NT2/D1 (cell line): ENCODE data around the gene AKAP6.

ENCODE experiments used
- DNase-seq: peaks from one replicate; pipeline ENCODE4 v3.0.0-alpha.2; 2011; ENCODE audit warnings: low read depth, low spot score
- H3K27me3 ChIP-seq: 2 replicates; pipeline ENCODE4 v1.6.0; 2011; ENCODE audit warnings: mild to moderate bottlenecking; ENCODE audit not compliant: insufficient read length, insufficient read depth
- H3K36me3 ChIP-seq: 2 replicates; pipeline ENCODE4 v1.6.1; 2011; ENCODE audit warnings: mild to moderate bottlenecking, low read length, mixed read lengths; ENCODE audit not compliant: insufficient read depth, insufficient read length
- H3K4me1 ChIP-seq: 2 replicates; pipeline ENCODE4 v1.5.1; 2011; ENCODE audit not compliant: insufficient read depth, insufficient read length
- H3K4me3 ChIP-seq: 2 replicates; pipeline ENCODE4 v1.5.1; 2011; ENCODE audit warnings: low read depth; ENCODE audit not compliant: insufficient read length
- H3K9ac ChIP-seq: 2 replicates; pipeline ENCODE4 v1.6.0; 2011; ENCODE audit warnings: low read depth; ENCODE audit not compliant: insufficient read length
- H3K9me3 ChIP-seq: 2 replicates; pipeline ENCODE4 v1.5.1; 2011; ENCODE audit warnings: mild to moderate bottlenecking, low read length; ENCODE audit not compliant: insufficient read depth
- SUZ12 ChIP-seq: IDR thresholded peaks from 2 replicates; pipeline ENCODE4 v1.6.1; 2011; ENCODE audit not compliant: insufficient read length, insufficient read depth; ENCODE audit errors: extremely low read depth
- YY1 ChIP-seq: IDR thresholded peaks from 2 replicates; pipeline ENCODE4 v1.6.1; 2011; ENCODE audit not compliant: insufficient read length, insufficient read depth
- ZNF274 ChIP-seq: IDR thresholded peaks from 2 replicates; pipeline ENCODE4 v1.6.1; 2011; ENCODE audit warnings: mild to moderate bottlenecking, low read depth, low read length

The AKAP6 gene

DNA sequence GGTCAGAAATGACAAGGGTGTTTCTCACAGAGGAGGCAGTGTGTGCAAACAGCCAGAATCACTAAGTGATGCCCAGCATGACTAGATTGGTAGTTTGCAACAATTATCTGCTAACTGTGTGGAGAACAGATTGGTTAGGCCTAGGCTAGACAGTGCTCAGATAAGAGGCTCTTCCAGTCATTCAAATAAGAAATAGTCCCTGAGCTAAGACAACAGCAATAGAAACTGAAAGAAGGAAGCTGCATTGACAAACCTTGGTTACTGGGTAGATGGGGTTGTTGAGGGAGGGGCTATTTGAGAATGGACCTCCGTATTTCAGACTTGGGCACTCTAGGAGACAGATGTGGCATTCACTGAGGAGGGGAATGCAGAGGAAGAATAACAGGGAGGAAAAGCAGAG is 354.6 kb downstream of the AKAP6 start:
- no peak overlapping the region for H3K4me3 ChIP-seq
- no peaks in the 10 kb centered on the region for H3K27me3 ChIP-seq
- TF ChIP-seq SUZ12, result no peak
- no peak for TF ChIP-seq ZNF274
- no peak for TF ChIP-seq YY1
- H3K4me1 ChIP-seq, result no peaks in the 10 kb centered on the region
- no peaks in the 10 kb centered on the region for H3K36me3 ChIP-seq
- DNase-seq, result no peak
- H3K9ac ChIP-seq, result no peak overlapping the region
- no peaks in the 10 kb centered on the region for H3K9me3 ChIP-seq

DNA sequence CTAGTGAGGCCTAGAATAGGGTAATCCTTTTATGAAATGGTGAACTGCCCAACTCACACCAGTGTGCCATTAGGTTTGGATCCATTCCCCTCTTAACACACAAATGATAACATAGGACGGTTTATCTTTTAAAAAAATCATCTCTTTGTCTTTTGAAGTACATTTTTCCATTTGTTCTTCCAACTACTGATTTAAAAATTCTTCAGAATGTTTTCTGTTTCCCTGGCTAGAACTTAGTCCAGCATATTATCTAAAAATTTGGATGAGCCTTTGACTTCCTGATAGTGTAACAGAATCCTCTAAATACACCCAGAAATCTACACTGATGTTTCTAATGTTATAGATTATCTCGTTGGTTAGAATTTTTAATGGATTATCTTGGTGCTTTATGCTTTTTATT is 359.8 kb downstream of the AKAP6 start:
- no peak overlapping the region for H3K9ac ChIP-seq

DNA sequence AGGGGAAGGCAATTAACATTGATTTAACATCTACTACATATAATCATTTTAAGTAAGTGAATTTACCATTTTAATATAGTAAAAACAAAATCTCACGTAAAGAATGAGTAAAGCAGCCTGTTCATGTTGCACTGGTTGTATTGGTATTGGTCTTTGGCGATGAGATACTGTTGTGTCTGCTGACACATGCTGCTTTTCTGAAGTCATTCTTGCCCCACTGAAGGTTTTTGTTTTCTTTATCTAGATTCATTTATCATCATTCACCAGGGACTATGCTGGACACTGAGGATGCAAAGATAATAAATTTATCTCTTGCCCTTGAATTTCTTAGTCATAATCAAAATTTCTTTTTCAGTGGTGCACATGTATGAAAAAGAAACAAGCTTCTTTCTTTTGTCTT is 363.3 kb downstream of the AKAP6 start:
- no peaks in the 10 kb centered on the region for H3K4me1 ChIP-seq
- H3K9me3 ChIP-seq, result no peaks in the 10 kb centered on the region
- no peak overlapping the region for H3K9ac ChIP-seq

More for the DNA sequence above, 359.8 kb downstream of the AKAP6 start:
- no peak overlapping the region for H3K4me3 ChIP-seq
- H3K4me1 ChIP-seq, result no peaks in the 10 kb centered on the region
- no peak for TF ChIP-seq YY1
- TF ChIP-seq SUZ12, result no peak
- TF ChIP-seq ZNF274, result no peak
- no peaks in the 10 kb centered on the region for H3K9me3 ChIP-seq
- no peaks in the 10 kb centered on the region for H3K36me3 ChIP-seq
- no peaks in the 10 kb centered on the region for H3K27me3 ChIP-seq
- DNase-seq, result no peak

DNA sequence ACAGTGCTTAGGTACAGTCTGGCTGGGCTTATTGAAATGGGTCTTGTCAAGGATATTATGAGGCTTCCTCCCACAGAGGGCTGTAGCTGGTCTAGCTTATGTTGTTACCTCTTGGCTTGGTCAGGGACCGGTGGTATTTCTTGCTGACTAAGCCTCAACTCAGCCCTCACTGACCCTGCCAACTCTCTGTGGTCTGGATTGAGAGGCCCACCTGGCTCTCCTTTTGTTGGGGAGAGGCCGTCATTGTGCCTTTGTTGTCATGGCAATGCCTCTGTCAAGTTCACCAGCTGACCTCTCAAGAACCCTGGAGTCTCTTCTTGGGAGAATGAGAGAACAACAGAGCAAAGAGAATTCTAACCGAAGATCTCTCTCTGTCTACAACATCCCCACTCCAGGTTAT is 364.0 kb downstream of the AKAP6 start:
- Histone ChIP-seq H3K4me3 (no peak overlapping the region), H3K4me1 (no peaks in the 10 kb centered on the region), H3K36me3 (no peaks in the 10 kb centered on the region), H3K9ac (no peak overlapping the region), H3K27me3 (no peaks in the 10 kb centered on the region), H3K9me3 (no peaks in the 10 kb centered on the region)
- TF ChIP-seq SUZ12, result no peak
- TF ChIP-seq ZNF274, result no peak
- TF ChIP-seq YY1, result no peak
- DNase-seq, result no peak

More for the DNA sequence above, 363.3 kb downstream of the AKAP6 start:
- no peak for DNase-seq
- Histone ChIP-seq H3K27me3 (no peaks in the 10 kb centered on the region), H3K4me3 (no peak overlapping the region), H3K36me3 (no peaks in the 10 kb centered on the region)
- TF ChIP-seq ZNF274 (no peak), YY1 (no peak), SUZ12 (no peak)

DNA sequence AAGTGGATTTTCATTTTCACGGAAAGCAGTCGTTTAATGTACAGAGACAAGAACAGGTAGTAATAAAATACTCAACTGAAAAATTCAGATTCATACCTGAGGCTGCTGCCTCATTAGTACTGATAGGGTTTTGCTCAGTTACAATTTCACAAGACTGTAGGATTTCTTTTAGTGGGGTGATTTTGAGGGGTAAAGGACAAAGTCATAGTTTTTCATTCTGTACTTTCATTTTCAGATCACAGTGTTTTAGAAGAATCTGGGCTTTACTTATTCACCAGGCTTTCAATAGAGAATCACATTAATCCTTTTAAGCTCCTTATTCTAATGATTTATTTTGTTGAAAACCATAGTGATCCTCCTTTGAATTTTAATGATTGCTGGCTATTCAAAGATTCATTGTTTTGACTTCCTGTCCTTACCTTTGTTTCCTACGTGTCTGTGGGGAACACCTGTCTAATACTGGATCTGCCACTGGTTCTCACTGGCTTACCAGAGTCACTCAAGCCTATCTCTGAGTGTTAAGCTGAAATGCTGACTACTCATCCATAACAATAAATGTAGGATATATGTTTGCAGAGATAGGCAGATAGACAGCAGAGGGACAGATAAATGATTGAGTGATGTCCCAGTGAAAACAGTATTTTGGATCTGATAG is 365.8 kb downstream of the AKAP6 start:
- Histone ChIP-seq H3K9me3 (no peaks in the 10 kb centered on the region), H3K36me3 (no peaks in the 10 kb centered on the region), H3K9ac (no peak overlapping the region), H3K4me1 (no peaks in the 10 kb centered on the region), H3K27me3 (no peaks in the 10 kb centered on the region), H3K4me3 (no peak overlapping the region)
- TF ChIP-seq ZNF274 (no peak), SUZ12 (no peak), YY1 (no peak)
- DNase-seq, result no peak

DNA sequence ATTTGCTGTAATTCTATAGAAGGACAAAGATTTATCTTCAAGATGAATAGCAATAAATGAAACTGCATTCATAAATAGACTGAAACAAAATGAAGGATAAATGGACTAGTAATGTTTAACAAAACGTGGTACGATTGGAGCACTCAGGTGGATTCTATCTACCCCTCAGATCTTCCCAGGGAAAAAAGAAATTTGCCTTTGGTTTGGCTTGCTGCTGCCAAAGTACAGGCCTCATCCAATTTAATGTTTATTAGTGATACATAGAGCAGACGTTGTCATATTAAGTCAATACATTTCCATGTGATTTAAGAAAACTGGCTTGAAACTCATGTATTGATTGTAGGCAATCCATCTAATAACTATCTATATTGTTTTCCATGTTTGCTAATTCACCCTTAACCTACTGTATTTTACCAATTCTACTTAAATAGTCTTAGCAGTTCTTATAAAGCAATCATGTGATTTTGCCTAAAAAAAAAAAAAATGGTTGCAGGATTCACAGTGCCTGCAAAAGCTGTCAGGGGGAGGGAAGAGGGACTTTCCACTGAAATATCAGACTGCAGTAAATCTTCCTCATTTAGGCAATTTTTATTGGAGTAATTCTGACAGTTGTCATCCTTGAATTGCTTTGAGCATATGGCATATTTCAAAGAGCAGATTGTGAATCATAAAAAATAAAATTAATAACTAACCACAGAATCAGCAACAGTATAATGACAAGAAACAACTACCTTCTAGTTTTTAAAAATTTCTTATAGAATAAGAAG is 367.4 kb downstream of the AKAP6 start:
- TF ChIP-seq SUZ12, result no peak
- TF ChIP-seq ZNF274, result no peak
- TF ChIP-seq YY1, result no peak

DNA sequence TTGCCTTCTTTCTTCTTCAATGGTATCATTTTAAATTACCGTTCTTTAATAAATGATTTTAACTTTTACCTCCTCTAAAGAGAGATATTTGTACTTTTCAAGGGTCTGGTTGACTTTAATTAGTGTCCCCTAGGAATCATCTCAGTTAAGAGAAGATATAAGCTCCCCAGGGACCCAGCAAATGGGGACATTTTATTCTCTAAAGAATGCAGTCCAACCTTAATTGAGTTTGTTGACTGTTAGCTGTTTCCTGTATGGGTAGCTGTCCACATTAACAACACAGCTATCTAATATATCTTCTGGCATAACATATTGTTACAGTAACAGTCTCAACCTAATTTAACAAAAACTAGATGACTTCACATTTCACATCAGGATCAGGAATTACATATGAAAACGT is 368.0 kb downstream of the AKAP6 start:
- H3K9me3 ChIP-seq, result no peaks in the 10 kb centered on the region
- no peak overlapping the region for H3K9ac ChIP-seq
- no peaks in the 10 kb centered on the region for H3K36me3 ChIP-seq
- no peak overlapping the region for H3K4me3 ChIP-seq
- H3K27me3 ChIP-seq, result no peaks in the 10 kb centered on the region
- DNase-seq, result no peak
- TF ChIP-seq YY1, result no peak
- TF ChIP-seq SUZ12, result no peak
- no peak for TF ChIP-seq ZNF274
- H3K4me1 ChIP-seq, result no peaks in the 10 kb centered on the region

More for the DNA sequence above, 367.4 kb downstream of the AKAP6 start:
- Histone ChIP-seq H3K4me3 (no peak overlapping the region), H3K9ac (no peak overlapping the region), H3K36me3 (no peaks in the 10 kb centered on the region), H3K9me3 (no peaks in the 10 kb centered on the region), H3K27me3 (no peaks in the 10 kb centered on the region), H3K4me1 (no peaks in the 10 kb centered on the region)
- DNase-seq, result no peak

DNA sequence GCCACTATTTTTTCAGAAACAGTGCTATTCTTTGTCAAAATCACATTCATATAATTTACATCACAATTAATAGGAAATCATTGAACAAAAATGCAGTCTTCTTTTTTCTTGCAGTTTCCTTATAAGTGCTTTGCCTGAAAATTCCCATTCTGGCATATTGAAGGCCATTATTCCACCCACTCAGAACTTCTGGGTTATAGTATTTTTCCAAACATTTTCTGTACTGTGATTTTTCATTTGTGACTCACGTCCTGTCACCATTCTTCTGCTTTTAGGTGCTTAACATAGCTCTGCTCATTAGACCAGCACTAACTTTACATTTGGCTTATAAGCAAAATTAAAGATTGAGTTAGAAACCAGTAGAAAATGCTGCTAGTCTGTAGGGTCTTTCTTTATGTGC is 368.6 kb downstream of the AKAP6 start:
- Histone ChIP-seq H3K9me3 (no peaks in the 10 kb centered on the region), H3K4me1 (no peaks in the 10 kb centered on the region), H3K9ac (no peak overlapping the region), H3K27me3 (no peaks in the 10 kb centered on the region), H3K36me3 (no peaks in the 10 kb centered on the region), H3K4me3 (no peak overlapping the region)
- TF ChIP-seq YY1 (no peak), SUZ12 (no peak), ZNF274 (no peak)
- DNase-seq, result no peak
